ENCODE data around the gene MMP21. TPM values are rescaled to one million over a fixed set of nuclear protein-coding genes. Genes with fewer than 3 reads are reported as not detected.

MMP21 gene
- total and polyA plus RNA-seq, 10 of the 15 experiments (the other 5 are each of a cell fraction or from before 2014, with no cell fraction given): 0.08 to 0.24 TPM; not detected in 8

DNA sequence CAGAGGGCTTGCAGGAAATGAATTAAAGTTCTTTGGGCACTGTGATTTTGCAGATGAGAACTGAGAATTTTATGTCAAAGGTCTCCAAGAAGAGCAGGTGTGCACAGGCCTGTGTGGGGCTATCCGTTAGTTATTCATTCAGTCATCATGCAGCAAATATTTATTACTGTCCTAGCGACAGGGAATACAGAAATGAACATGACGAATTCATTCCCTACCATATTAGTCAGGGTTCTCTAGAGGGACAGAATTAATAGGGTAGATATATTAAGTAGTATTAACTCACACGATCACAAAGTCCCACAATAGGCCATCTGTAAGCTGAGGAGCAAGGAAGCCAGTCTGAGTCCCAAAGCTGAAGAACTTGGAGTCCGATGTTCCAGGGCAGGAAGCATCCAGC is 2.9 kb upstream of the MMP21 start:
- H3K9me3 ChIP-seq (replicated peaks; ENCODE audit: control insufficient read depth, insufficient read depth, low read length): no peaks in the 10 kb centered on the region
- no peak for FAIRE-seq
- no peaks in the 10 kb centered on the region for H3K36me3 ChIP-seq (ENCODE audit: control insufficient read depth in 2 of 2, insufficient read depth in 2 of 2, low read length in 1 of 2)
- POLR2A ChIA-PET: no interaction called here
- H3K9ac ChIP-seq (ENCODE audit: control insufficient read depth, insufficient read depth, low read length): no peak overlapping the region
- no peaks in the 10 kb centered on the region for H3K79me2 ChIP-seq (ENCODE audit: control insufficient read depth, insufficient read depth, low read length)
- no peak for DNase-seq (ENCODE audit: low read depth, low spot score)
- H4K20me1 ChIP-seq (ENCODE audit: control insufficient read depth, insufficient read depth): no peaks in the 10 kb centered on the region
- CTCF ChIA-PET: no interaction called here
- intact Hi-C loops (cut with micrococcal nuclease; ENCODE audit: unreplicated experiment): no loop called here
- RAD21 ChIA-PET (ENCODE audit: unreplicated experiment): no interaction called here
- H3K4me1 ChIP-seq (ENCODE audit: control insufficient read depth, insufficient read depth, low read length): peaks cover 2% of the 10 kb centered on the region
- no peak for TF ChIP-seq SREBF2 (IDR thresholded peaks at IDR 0.05; ENCODE audit: low read length)
- no peak for TF ChIP-seq KLF5 (IDR thresholded peaks at IDR 0.05; ENCODE audit: partially characterized antibody)
- no peak for TF ChIP-seq LARP7 (IDR thresholded peaks at IDR 0.05)
- no peak for TF ChIP-seq NRF1 (conservative IDR thresholded peaks at IDR 0.05; ENCODE audit: low read depth, low read length)
- in situ Hi-C loops (cut with MboI): no loop called here
- H3K4me2 ChIP-seq (ENCODE audit: control insufficient read depth, insufficient read depth): no peak overlapping the region
- SMC1A ChIA-PET (ENCODE audit: uncharacterized antibody, unreplicated experiment): no interaction called here
- H2AFZ ChIP-seq (ENCODE audit: control insufficient read depth, low read depth, low read length): no peak overlapping the region
- 14% methylated on average over 5 of the region's 5 CpGs for WGBS (ENCODE audit: insufficient coverage, insufficient replicate concordance, low lambda C conversion rate, missing lambda C conversion rate)
- no peak overlapping the region for H3K4me3 ChIP-seq
- no TSS peak for BruUV-seq (replicated peaks)
- no peaks in the 10 kb centered on the region for H3K27me3 ChIP-seq (replicated peaks in 1 of 2; ENCODE audit: control insufficient read depth in 2 of 2, insufficient read depth in 2 of 2, low read length in 1 of 2)
- no peak for ATAC-seq
- H3K27ac ChIP-seq (ENCODE audit: control insufficient read depth, insufficient read depth): no peak overlapping the region

DNA sequence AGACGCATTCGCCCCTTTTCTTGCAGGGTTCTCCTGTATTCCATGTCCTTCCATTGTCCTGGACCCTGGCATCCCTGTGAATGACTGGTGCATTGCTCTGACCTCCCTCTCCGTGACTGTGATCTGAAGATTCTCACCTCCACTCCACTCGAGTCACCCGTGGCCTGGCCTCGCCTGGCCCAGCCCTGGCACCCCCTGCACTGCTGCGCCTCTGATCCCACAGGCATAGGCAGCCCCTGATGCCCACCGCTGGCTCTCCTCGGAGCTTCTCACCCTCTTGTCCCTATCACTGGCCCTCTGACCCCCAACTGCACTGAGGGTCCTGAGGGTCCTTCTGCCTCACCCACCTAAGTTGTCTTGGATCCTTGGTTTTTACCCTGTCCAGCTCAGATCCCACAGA is 2.2 kb upstream of the MMP21 start:
- intact Hi-C loops (cut with micrococcal nuclease; ENCODE audit: unreplicated experiment) (no loop called here), in situ Hi-C loops (cut with MboI) (no loop called here)
- ChIA-PET RAD21 (ENCODE audit: unreplicated experiment) (no interaction called here), SMC1A (ENCODE audit: uncharacterized antibody, unreplicated experiment) (no interaction called here), POLR2A (no interaction called here), CTCF (no interaction called here)
- ATAC-seq (no peak), DNase-seq (ENCODE audit: low read depth, low spot score) (no peak), FAIRE-seq (no peak)
- TF ChIP-seq SMAD5 (IDR thresholded peaks at IDR 0.05; ENCODE audit: low read depth) (no peak), ATF7 (IDR thresholded peaks at IDR 0.05; ENCODE audit: low read depth) (no peak), IKZF2 (IDR thresholded peaks at IDR 0.05) (no peak), JUNB (IDR thresholded peaks at IDR 0.05) (no peak), MYC (IDR thresholded peaks at IDR 0.05; ENCODE audit: insufficient read depth, insufficient read length, insufficient replicate concordance, low read length, severe bottlenecking) (no peak), ZNF217 (IDR thresholded peaks at IDR 0.05) (no peak), POLR2AphosphoS2 (IDR thresholded peaks at IDR 0.05; ENCODE audit: low read depth, low read length) (no peak), MXI1 (IDR thresholded peaks at IDR 0.05; ENCODE audit: low read depth, low read length) (no peak)
- BruUV-seq (replicated peaks): no TSS peak
- Histone ChIP-seq H3K4me3 (no peak overlapping the region), H3K4me2 (ENCODE audit: control insufficient read depth, insufficient read depth) (no peak overlapping the region), H3K36me3 (ENCODE audit: control insufficient read depth in 2 of 2, insufficient read depth in 2 of 2, low read length in 1 of 2) (no peaks in the 10 kb centered on the region), H3K4me1 (ENCODE audit: control insufficient read depth, insufficient read depth, low read length) (no peaks in the 10 kb centered on the region), H3K9me3 (replicated peaks; ENCODE audit: control insufficient read depth, insufficient read depth, low read length) (no peaks in the 10 kb centered on the region), H4K20me1 (ENCODE audit: control insufficient read depth, insufficient read depth) (no peaks in the 10 kb centered on the region), H3K79me2 (ENCODE audit: control insufficient read depth, insufficient read depth, low read length) (no peaks in the 10 kb centered on the region), H3K9ac (ENCODE audit: control insufficient read depth, insufficient read depth, low read length) (no peak overlapping the region), H3K27ac (ENCODE audit: control insufficient read depth, insufficient read depth) (no peak overlapping the region), H3K27me3 (replicated peaks in 1 of 2; ENCODE audit: control insufficient read depth in 2 of 2, insufficient read depth in 2 of 2, low read length in 1 of 2) (no peaks in the 10 kb centered on the region), H2AFZ (ENCODE audit: control insufficient read depth, low read depth, low read length) (no peak overlapping the region)
- 45% methylated on average over 9 of the region's 9 CpGs for WGBS (ENCODE audit: insufficient coverage, insufficient replicate concordance, low lambda C conversion rate, missing lambda C conversion rate)
